ENCODE results near the gene PIP4K2B. TPM values are rescaled to one million over a fixed set of nuclear protein-coding genes. Genes with fewer than 3 reads are reported as not detected.

Gene PIP4K2B
- total and polyA plus RNA-seq, 11 donors: 23.3 to 55.0 (median 48.4) TPM

- peak in 2 of 4 donors; percentile 2 to 5 for ATAC-seq
- no peak for DNase-seq
- intact Hi-C loops (cut with DNase I): loop anchor here in 1 of 10 donors (5.0 kb wide), 1 partner anchor 39 kb away; no protein-coding TSS in a partner anchor
- 43 to 63% (median 54%) methylated on average over 4 to 5 of the region's 5 CpGs for WGBS, 4 donors
- no peaks in the 10 kb centered on the region for H3K9me3 ChIP-seq
- peaks cover 0 to 36% (median 30%) of the 10 kb centered on the region in 9 donors for H3K36me3 ChIP-seq
- H3K27ac ChIP-seq: peak overlapping the region in 11 of 12 donors; percentile 32 to 90 (median 73)
- H3K4me3 ChIP-seq: no peak overlapping the region
- no peak for TF ChIP-seq POLR2A (IDR thresholded peaks at IDR 0.05)
- no peak for TF ChIP-seq CTCF (IDR thresholded peaks at IDR 0.05)
- H3K4me1 ChIP-seq: peaks cover 5 to 60% (median 44%) of the 10 kb centered on the region in 12 donors
- no peaks in the 10 kb centered on the region for H3K27me3 ChIP-seq
Measured at GRCh38 chr17:38741461-38741860, 57.9 kb downstream of the PIP4K2B start.

- H3K27ac ChIP-seq: peak overlapping the region in 6 of 12 donors; percentile 5 to 78 (median 72)
- TF ChIP-seq POLR2A (IDR thresholded peaks at IDR 0.05): no peak
- no peak for TF ChIP-seq CTCF (IDR thresholded peaks at IDR 0.05)
- no peaks in the 10 kb centered on the region for H3K9me3 ChIP-seq
- H3K27me3 ChIP-seq: no peaks in the 10 kb centered on the region
- peaks cover 0 to 43% (median 33%) of the 10 kb centered on the region in 9 donors for H3K36me3 ChIP-seq
- ATAC-seq (no peak), DNase-seq (no peak)
- 68 to 80% (median 78%) methylated on average over 4 of the region's 4 CpGs for WGBS, 4 donors
- no peak overlapping the region for H3K4me3 ChIP-seq
- peaks cover 5 to 59% (median 42%) of the 10 kb centered on the region in 12 donors for H3K4me1 ChIP-seq
- intact Hi-C loops (cut with DNase I): loop anchor here in 1 of 10 donors (5.0 kb wide), 1 partner anchor 39 kb away; no protein-coding TSS in a partner anchor
Measured at GRCh38 chr17:38740806-38741205, 58.5 kb downstream of the PIP4K2B start.

- Histone ChIP-seq H3K27me3 (no peaks in the 10 kb centered on the region), H3K27ac (no peak overlapping the region), H3K4me3 (no peak overlapping the region), H3K9me3 (no peaks in the 10 kb centered on the region), H3K36me3 (peaks cover 0 to 46% (median 35%) of the 10 kb centered on the region in 9 donors), H3K4me1 (peaks cover 5 to 59% (median 44%) of the 10 kb centered on the region in 12 donors)
- intact Hi-C loops (cut with DNase I): loop anchor here in 1 of 10 donors (5.0 kb wide), 1 partner anchor 38 kb away; no protein-coding TSS in a partner anchor
- ATAC-seq (no peak), DNase-seq (no peak)
- 89 to 91% (median 90%) methylated on average over 17 to 19 of the region's 19 CpGs for WGBS, 4 donors
- no peak for TF ChIP-seq CTCF (IDR thresholded peaks at IDR 0.05)
- no peak for TF ChIP-seq POLR2A (IDR thresholded peaks at IDR 0.05)
Measured at GRCh38 chr17:38740044-38740443, 59.3 kb downstream of the PIP4K2B start.

- DNase-seq (no peak), ATAC-seq (no peak)
- intact Hi-C loops (cut with DNase I): loop anchor here in 3 of 10 donors (5.0 to 10.0 kb wide), 2 partner anchors 62 to 275 kb away; no protein-coding TSS in a partner anchor
- TF ChIP-seq CTCF (IDR thresholded peaks at IDR 0.05): no peak
- no peak for TF ChIP-seq POLR2A (IDR thresholded peaks at IDR 0.05)
- H3K4me1 ChIP-seq: peaks cover 5 to 61% (median 44%) of the 10 kb centered on the region in 12 donors
- H3K4me3 ChIP-seq: no peak overlapping the region
- WGBS, 4 donors: 82 to 90% (median 86%) methylated on average over 12 to 14 of the region's 14 CpGs
- H3K27me3 ChIP-seq: no peaks in the 10 kb centered on the region
- no peak overlapping the region for H3K27ac ChIP-seq
- H3K9me3 ChIP-seq: no peaks in the 10 kb centered on the region
- peaks cover 0 to 52% (median 35%) of the 10 kb centered on the region in 9 donors for H3K36me3 ChIP-seq
Measured at GRCh38 chr17:38739305-38739704, 60.1 kb downstream of the PIP4K2B start.
